Amniotic stem cell (primary cell): ENCODE results near the gene PHF21B.
"Not testable (repeated sequence)": the region's sequence is repeated elsewhere in the genome, so short reads cannot be mapped to it uniquely, and the experiment has no call there.

Experiments used
- DNase-seq: peaks from one replicate; lab custom pipeline; 2025; lab: John Stamatoyannopoulos, UW

PHF21B gene

GRCh38 chr22:45009606-45010531 lies at the start of gene PHF21B:
Gene PHF21B, minus strand, starts transcription at chr22:45010005. Its CDS starts 456 bp downstream, at chr22:45009549.
- DNase-seq: no peak

GRCh38 chr22:45059296-45059695 lies 49.5 kb upstream of the PHF21B start:
- no peak for DNase-seq

GRCh38 chr22:45058622-45058912 lies 48.8 kb upstream of the PHF21B start:
- no peak for DNase-seq

GRCh38 chr22:45055936-45056335 lies 46.1 kb upstream of the PHF21B start:
- no peak for DNase-seq

- DNase-seq: no peak
These were observed 43.8 kb upstream of the PHF21B start for GRCh38 chr22:45053571-45053970.

GRCh38 chr22:45053094-45053493 lies 43.3 kb upstream of the PHF21B start:
- DNase-seq: no peak

- DNase-seq: not testable (repeated sequence)
These were observed 42.9 kb upstream of the PHF21B start for GRCh38 chr22:45052665-45053064.

- DNase-seq: no peak
These were observed 42.1 kb upstream of the PHF21B start for GRCh38 chr22:45051946-45052345.

GRCh38 chr22:45051419-45051818 lies 41.6 kb upstream of the PHF21B start:
- DNase-seq: no peak

GRCh38 chr22:45047260-45047659 lies 37.5 kb upstream of the PHF21B start:
- DNase-seq: no peak

GRCh38 chr22:45045208-45045607 lies 35.4 kb upstream of the PHF21B start:
- no peak for DNase-seq

- DNase-seq: no peak
These were observed 32.5 kb upstream of the PHF21B start for GRCh38 chr22:45042263-45042662.

GRCh38 chr22:45039133-45039532 lies 29.3 kb upstream of the PHF21B start:
- no peak for DNase-seq

GRCh38 chr22:45036154-45036553 lies 26.3 kb upstream of the PHF21B start:
- no peak for DNase-seq

- DNase-seq: no peak
These were observed 25.0 kb upstream of the PHF21B start for GRCh38 chr22:45034821-45035220.

GRCh38 chr22:45034156-45034555 lies 24.4 kb upstream of the PHF21B start:
- no peak for DNase-seq

- no peak for DNase-seq
These were observed 23.3 kb upstream of the PHF21B start for GRCh38 chr22:45033136-45033535.

- no peak for DNase-seq
These were observed 22.0 kb upstream of the PHF21B start for GRCh38 chr22:45031629-45032403.

- DNase-seq: no peak
These were observed 19.7 kb upstream of the PHF21B start for GRCh38 chr22:45029501-45029900.

- DNase-seq: no peak
These were observed 16.7 kb upstream of the PHF21B start for GRCh38 chr22:45026511-45026910.

GRCh38 chr22:45023431-45023830 lies 13.6 kb upstream of the PHF21B start:
- no peak for DNase-seq

- DNase-seq: no peak
These were observed 10.3 kb upstream of the PHF21B start for GRCh38 chr22:45019861-45020655.
